Natural killer cell (primary cell): ENCODE data around the gene RAG2. TPM values are rescaled to one million over a fixed set of nuclear protein-coding genes. Genes with fewer than 3 reads are reported as not detected.

Experiments
- ATAC-seq, 3 donors: fragments of 150-1000 bp in 2 of 3; fragments of 200-7000 bp in 1 of 3; cut with Tn5 transposase; 1 replicate in 1 of 3; 2 replicates in 2 of 3; pipeline ENCODE4 v1.10.0; 2021; ENCODE audit warnings: mild to moderate bottlenecking in 2 of 3, moderate library complexity in 2 of 3
- DNase-seq, 2 donors: peaks; one replicate each; pipeline versions ENCODE4 v3.0.0 to v3.0.0-alpha.2; 2013 to 2021; ENCODE audit warnings: mixed read lengths in 1 of 2
- H3K27ac ChIP-seq: one replicate; pipeline ENCODE4 v1.5.1; 2013; ENCODE audit warnings: mild to moderate bottlenecking, low read length
- H3K27me3 ChIP-seq: one replicate; pipeline ENCODE4 v1.6.1; 2013; ENCODE audit warnings: low read length; ENCODE audit not compliant: control insufficient read depth, insufficient read depth
- H3K36me3 ChIP-seq: one replicate; pipeline ENCODE4 v1.6.1; 2013; ENCODE audit warnings: low read length; ENCODE audit not compliant: control insufficient read depth, insufficient read depth
- H3K4me1 ChIP-seq: one replicate; pipeline ENCODE4 v1.6.1; 2013; ENCODE audit warnings: low read length; ENCODE audit not compliant: control insufficient read depth, insufficient read depth
- H3K4me3 ChIP-seq: one replicate; pipeline ENCODE4 v1.5.1; 2013; ENCODE audit warnings: low read length
- H3K9me3 ChIP-seq: one replicate; pipeline ENCODE4 v1.6.1; 2013; ENCODE audit warnings: low read length; ENCODE audit not compliant: control insufficient read depth, insufficient read depth
- H3K27ac Mint-ChIP-seq, 2 donors: one replicate each; pipeline ENCODE4 v1.8.0; 2022; ENCODE audit warnings: mild to moderate bottlenecking in 2 of 2, mixed read lengths in 2 of 2, moderate library complexity in 1 of 2
- H3K27me3 Mint-ChIP-seq, 2 donors: one replicate each; pipeline ENCODE4 v1.8.0; 2022; ENCODE audit warnings: low read depth in 2 of 2, mixed read lengths in 2 of 2
- H3K36me3 Mint-ChIP-seq: one replicate; pipeline ENCODE4 v1.8.0; 2022; ENCODE audit warnings: mixed read lengths
- H3K4me1 Mint-ChIP-seq, 2 donors: one replicate each; pipeline ENCODE4 v1.8.0; 2022; ENCODE audit warnings: mixed read lengths in 2 of 2
- H3K4me3 Mint-ChIP-seq: one replicate; pipeline ENCODE4 v1.8.0; 2022; ENCODE audit warnings: mild to moderate bottlenecking, moderate library complexity, mixed read lengths
- H3K9me3 Mint-ChIP-seq, 2 donors: one replicate each; pipeline ENCODE4 v1.8.0; 2022; ENCODE audit warnings: mixed read lengths in 2 of 2
- WGBS: methylation state at CpG from one replicate; pipeline ENCODE4 v1.1.7; 2013; ENCODE audit warnings: missing lambda C conversion rate; ENCODE audit not compliant: insufficient coverage; 5-methylcytosine and 5-hydroxymethylcytosine counted together
- intact Hi-C: fragments of 100-400 bp; cut with micrococcal nuclease; formaldehyde crosslinking; loops from one replicate; pipeline ENCODE4 v1.14.2; 2022
- total RNA-seq, 4 donors: library from RNA; stranded (reverse); fragments of 120-200 nt in 1 of 4; gene quantifications; one replicate each; pipeline versions ENCODE4 v1.2.3 to v1.2.4, GENCODE V29; 2013 to 2022
- TF ChIP-seq, protein P1 (sequence below): fragments of 200-600 bp; IDR thresholded peaks from one replicate; pipeline ENCODE4 v1.8.0; 2022; ENCODE audit warnings: antibody characterized with exemption

The RAG2 gene
- total RNA-seq, 3 donors from 2014 or later (not counting 1 experiment from before 2014, with no cell fraction given): not detected

DNA sequence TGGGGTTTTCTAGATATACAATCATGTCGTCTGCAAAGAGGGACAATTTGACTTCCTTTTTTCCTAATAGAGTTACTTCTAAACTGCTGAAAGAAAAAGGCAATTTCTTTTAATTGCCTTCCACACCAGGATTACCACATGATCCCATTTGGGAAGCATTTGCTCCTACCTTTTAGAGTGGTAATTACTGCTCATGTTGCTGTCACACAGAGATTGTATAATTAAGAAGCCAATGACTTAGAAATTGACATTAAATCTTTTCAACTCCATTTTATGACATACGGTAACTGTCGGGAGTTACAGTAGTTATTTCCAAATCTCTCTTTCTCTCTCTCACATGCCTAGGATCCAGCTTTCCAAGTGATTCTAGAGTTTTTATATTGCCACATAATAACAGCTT lies 17.8 kb upstream of the RAG2 start:
- peaks cover 0 to 9% of the 10 kb centered on the region in 2 donors for H3K4me1 Mint-ChIP-seq
- intact Hi-C loops: no loop called here
- WGBS: 96% methylated on average over 2 of the region's 3 CpGs
- no peaks in the 10 kb centered on the region for H3K4me1 ChIP-seq
- H3K9me3 ChIP-seq: no peaks in the 10 kb centered on the region
- no peak overlapping the region for H3K4me3 Mint-ChIP-seq
- no peak overlapping the region for H3K27ac Mint-ChIP-seq
- ATAC-seq (no peak), DNase-seq (no peak)
- H3K36me3 ChIP-seq: no peaks in the 10 kb centered on the region
- H3K36me3 Mint-ChIP-seq: no peaks in the 10 kb centered on the region
- H3K27me3 ChIP-seq: peaks cover 2% of the 10 kb centered on the region
- H3K4me3 ChIP-seq: no peak overlapping the region
- no peaks in the 10 kb centered on the region for H3K9me3 Mint-ChIP-seq
- no peak overlapping the region for H3K27ac ChIP-seq
- TF ChIP-seq, protein P1, sequence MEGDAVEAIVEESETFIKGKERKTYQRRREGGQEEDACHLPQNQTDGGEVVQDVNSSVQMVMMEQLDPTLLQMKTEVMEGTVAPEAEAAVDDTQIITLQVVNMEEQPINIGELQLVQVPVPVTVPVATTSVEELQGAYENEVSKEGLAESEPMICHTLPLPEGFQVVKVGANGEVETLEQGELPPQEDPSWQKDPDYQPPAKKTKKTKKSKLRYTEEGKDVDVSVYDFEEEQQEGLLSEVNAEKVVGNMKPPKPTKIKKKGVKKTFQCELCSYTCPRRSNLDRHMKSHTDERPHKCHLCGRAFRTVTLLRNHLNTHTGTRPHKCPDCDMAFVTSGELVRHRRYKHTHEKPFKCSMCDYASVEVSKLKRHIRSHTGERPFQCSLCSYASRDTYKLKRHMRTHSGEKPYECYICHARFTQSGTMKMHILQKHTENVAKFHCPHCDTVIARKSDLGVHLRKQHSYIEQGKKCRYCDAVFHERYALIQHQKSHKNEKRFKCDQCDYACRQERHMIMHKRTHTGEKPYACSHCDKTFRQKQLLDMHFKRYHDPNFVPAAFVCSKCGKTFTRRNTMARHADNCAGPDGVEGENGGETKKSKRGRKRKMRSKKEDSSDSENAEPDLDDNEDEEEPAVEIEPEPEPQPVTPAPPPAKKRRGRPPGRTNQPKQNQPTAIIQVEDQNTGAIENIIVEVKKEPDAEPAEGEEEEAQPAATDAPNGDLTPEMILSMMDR: no peak
- H3K27me3 Mint-ChIP-seq: peaks cover 9 to 10% of the 10 kb centered on the region in 2 donors

DNA sequence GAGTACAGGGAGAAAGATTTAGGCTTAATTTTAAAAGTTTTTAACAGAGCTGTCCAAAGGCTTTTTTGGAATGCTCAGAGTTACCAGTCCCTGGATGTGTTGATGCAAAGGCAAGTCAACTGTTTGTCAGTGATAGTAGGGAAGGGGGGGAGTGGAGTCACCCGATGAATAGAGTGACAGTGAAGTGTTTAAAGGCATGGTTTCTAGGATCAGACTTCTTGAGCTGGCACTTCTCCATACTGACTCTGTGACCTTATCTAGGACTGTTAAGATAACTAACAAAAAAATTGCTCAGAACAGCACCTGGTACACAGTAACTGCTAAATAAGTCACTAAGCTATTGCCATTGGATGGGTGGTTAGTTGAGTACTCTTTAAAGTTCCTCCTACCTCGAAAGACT lies 11.3 kb upstream of the RAG2 start:
- ATAC-seq: no peak

DNA sequence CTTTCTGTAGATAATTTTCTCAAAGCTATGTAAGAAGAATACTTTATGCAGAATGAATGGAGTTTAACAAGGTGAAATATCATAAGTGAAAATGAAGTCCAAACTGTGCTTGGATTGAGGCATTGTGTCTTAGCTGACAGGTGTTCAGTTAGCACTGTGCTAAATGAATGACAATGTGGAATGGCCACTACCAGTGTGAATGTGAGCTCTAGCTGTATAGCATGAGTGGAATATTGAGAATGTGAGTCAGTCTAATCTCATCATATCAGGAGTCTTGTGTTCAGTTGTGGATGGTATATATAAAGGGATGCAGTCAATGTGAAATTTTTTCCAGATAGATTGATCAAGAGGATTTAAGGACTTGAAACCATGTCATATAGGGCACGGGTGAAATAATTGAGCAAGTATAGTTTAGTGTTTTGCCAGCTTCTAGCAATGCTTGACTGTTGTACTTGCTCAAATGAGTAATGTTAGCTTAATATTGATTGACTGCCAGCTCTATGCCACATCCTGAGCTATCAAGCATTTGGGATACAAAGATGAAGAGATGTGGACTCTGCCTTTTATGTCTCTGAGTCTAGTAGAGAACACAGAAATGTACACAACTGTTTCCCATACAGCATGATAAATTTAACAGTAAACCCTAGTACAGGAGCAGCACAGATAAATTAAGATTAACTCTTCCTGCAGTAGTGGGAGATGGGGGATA lies 10.6 kb upstream of the RAG2 start:
- no peak overlapping the region for H3K4me3 ChIP-seq
- no peaks in the 10 kb centered on the region for H3K9me3 ChIP-seq
- intact Hi-C loops: no loop called here
- TF ChIP-seq, protein P1: no peak
- 68% methylated on average over 1 of the region's 1 CpG for WGBS
- H3K4me3 Mint-ChIP-seq: no peak overlapping the region
- H3K36me3 Mint-ChIP-seq: no peaks in the 10 kb centered on the region
- ATAC-seq: no peak
- H3K27me3 ChIP-seq: peaks cover 2% of the 10 kb centered on the region
- no peak overlapping the region for H3K27ac Mint-ChIP-seq
- H3K36me3 ChIP-seq: no peaks in the 10 kb centered on the region
- no peaks in the 10 kb centered on the region for H3K4me1 ChIP-seq
- H3K27me3 Mint-ChIP-seq: peaks cover 6 to 7% of the 10 kb centered on the region in 2 donors
- H3K4me1 Mint-ChIP-seq: no peaks in the 10 kb centered on the region
- H3K27ac ChIP-seq: no peak overlapping the region
- no peak for DNase-seq
- H3K9me3 Mint-ChIP-seq: no peaks in the 10 kb centered on the region

More for the DNA sequence above, 11.3 kb upstream of the RAG2 start:
- Histone ChIP-seq H3K9me3 (no peaks in the 10 kb centered on the region), H3K36me3 (no peaks in the 10 kb centered on the region), H3K4me3 (no peak overlapping the region), H3K4me1 (no peaks in the 10 kb centered on the region), H3K27ac (no peak overlapping the region), H3K27me3 (peaks cover 2% of the 10 kb centered on the region)
- Mint-ChIP-seq H3K27ac (no peak overlapping the region), H3K9me3 (no peaks in the 10 kb centered on the region), H3K27me3 (peaks cover 6 to 7% of the 10 kb centered on the region in 2 donors), H3K4me1 (no peaks in the 10 kb centered on the region), H3K36me3 (no peaks in the 10 kb centered on the region), H3K4me3 (no peak overlapping the region)
- no peak for DNase-seq
- WGBS: 91% methylated on average over 1 of the region's 2 CpGs
- TF ChIP-seq, protein P1: no peak
- intact Hi-C loops: no loop called here
